NOMO-1 treated with DMSO at 0.1 percent for 48 hours (cell line): ENCODE data around the gene RSPO4.

Experiments
- DNase-seq: peaks from one replicate; lab custom pipeline; 2025; ENCODE audit not compliant: unreplicated experiment; lab: John Stamatoyannopoulos, UW

The RSPO4 gene

DNA sequence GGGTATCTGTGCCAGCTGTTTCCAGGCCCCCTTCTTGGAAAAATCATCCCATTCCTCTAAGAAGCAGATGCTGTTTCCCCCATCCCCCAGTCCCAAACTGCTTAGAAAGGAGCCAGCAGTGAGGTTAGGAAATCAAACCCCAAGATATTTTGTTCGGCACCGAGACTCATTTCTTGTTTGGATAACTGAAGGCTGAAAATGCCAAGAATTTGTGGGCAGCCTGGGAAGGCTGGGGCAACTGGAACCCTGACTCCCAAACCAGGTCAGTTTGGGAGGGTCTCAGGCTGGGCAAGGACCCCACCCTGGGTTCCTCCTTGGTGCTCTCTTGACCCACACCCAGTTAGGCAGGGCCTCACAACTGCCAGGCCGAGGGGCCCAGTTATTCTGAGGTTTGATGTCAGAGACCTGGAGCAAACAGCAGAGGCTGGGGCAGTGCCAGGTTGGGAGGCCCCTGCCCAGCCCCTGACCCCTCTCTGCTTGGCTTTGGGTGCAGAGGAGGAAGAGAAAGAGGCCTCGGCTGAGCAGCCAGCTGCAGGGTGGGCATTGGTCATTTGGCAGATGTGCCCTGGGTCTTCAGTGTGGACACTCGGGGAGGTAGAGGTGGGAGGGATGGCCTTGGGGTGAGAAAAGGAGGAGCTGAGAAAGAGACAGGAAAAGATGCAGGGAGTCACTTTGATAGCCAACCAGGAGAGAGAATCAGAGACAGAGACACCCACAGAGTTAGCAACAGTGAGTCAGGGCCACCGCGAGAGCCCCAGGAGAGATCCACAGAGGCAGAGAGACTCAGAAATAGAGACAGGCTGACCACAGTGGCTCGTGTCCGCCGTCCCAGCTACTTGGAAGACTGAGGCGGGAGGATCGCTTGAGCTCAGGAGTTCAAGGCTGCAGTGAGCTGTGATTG, 91.0 kb downstream of the RSPO4 start:
- DNase-seq: no peak

GRCh38 chr20:910132-910869, 91.8 kb downstream of the RSPO4 start:
- DNase-seq: no peak

DNA sequence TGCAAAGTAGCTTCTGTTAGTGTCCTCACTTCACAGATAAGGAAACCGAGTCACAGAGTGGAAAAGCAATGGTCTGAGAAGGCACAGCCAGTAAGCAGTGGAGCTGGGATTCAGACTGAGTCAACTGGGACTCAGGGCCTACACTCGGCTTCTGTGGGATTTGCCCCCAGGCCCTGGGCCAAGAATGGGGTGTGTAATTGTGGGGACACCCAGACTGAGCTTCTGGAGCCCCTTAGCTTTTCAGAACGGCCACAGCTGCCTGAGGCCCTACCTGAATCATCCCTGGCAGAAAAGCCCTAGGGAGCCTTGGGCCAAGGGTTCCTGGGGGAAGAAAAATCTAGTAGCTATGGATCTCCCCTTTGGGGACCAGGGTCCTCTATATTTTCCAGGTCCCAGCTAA, 92.5 kb downstream of the RSPO4 start:
- no peak for DNase-seq
